HG02884 (cell line): ENCODE data around the gene TPD52L1.
"Not testable (repeated sequence)": the region's sequence is repeated elsewhere in the genome, so short reads cannot be mapped to it uniquely, and the experiment has no call there.

Experiments
- ATAC-seq: cut with Tn5 transposase; IDR thresholded peaks from one replicate; pipeline ENCODE4 v1.9.1; 2021; ENCODE audit warnings: mild to moderate bottlenecking, moderate library complexity; ENCODE audit not compliant: unreplicated experiment

Gene TPD52L1

DNA sequence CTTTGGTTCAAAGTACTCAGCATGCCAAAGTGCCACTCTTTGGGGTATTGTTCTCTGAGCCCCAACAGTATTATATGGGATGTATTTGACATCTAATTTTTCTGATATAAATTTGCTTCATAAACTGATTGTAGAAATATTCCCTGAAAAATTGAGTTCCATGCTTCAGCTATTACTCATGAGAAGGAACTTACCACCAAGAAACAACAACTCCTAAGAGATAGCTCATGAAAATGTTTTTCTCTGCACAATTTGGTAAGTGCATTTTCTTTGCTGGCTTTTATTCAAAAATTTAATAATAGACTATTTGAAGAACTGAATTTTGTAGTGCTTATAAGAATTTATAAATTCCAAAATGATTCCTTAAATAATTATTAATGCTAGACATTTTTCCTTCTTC lies 12.8 kb upstream of the TPD52L1 start:
- no peak for ATAC-seq

DNA sequence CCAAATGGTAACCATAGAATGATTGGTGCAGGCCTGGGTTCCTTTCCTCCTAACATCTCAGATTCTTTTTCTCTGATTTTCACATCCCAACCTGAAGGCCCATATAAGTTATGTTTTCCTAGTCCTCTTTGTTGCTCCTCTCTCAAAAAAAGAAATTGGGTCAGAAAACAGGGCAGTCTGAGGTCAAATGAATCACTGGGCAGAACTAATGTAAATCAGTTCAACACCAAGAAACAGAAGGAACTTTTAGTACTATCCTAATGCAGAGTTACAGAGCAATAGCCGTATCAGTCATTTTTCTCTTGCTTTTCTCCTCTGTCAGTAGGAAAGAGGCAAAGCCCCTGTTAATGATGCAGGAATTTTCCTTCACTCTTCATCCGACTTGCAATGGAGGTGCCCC lies 11.0 kb upstream of the TPD52L1 start:
- ATAC-seq = no peak

DNA sequence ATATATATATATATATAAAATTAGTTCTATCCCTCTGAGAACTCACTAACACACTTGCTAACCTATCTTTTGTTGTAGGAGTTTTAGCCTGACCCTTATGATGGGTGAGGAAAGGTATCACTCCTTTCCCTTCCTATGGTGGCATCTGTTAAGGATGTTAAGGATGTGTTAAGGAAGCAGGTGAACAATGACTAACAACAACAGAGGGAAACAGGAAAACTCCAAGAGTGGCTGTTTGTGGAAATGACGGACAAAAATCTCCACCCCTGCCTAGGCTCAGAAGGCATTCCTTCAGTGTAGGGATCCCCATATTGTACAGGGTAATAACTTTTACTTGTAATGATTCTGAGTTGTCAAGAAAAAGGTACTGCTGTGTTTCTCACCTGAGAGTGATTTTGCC lies 8.8 kb upstream of the TPD52L1 start:
- no peak for ATAC-seq

DNA sequence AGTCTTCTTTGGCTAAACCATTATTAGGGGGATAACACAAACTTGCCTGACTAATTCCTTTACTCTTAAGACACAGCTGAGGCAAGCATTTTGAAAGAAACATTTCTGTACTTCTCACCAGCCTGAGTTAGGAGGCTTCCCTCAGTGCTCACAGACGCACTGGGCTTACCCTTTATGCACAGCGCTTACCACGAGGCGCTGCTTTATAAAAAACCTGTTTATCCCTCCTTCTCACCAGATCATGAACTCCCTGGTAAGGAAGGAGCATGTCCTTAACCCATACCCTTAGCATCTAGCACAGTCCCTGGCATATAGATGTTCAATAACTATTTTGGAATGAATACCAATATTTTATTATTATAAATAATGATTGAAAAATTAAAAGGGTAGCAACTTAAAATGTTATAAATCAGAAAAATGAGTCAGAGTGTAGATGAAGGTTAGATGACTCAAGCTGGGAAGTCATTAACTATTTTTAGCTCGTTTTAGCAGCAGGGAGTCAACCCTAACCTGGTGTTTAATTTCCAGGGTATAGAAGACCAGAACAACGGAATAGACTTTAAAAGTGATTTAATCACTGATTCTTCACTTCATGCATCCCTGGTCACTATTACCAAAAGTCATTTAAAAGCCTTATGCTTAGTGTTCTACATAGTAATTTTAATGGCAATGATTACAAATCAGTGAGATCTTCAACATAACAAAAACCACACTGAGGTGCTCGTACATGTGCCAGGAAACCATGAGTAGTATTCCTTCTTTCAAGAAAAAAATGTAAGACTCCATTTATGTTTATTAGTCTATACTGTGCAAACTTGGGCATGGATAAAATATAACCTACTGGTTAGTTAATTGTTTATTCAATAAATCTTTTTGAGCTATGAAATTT lies 4.1 kb upstream of the TPD52L1 start:
- ATAC-seq = no peak

DNA sequence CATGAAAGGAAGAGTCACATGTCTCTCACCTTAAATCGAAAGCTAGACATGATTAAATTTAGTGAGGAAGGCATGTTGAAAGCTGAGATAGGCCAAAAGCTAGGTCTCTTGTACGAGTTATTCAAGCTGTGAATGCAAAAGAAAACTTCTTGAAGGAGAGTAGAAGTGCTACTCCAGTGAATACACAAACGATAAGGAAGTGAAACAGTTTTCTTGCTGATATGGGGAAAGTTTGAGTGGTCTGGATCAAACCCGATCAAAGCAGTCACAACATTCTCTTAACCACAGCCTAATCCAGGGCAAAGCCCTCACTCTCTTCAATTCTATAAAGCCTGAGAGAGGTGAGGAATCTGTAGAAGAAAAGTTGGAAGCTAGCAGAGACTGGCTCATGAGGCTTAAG lies 1.9 kb upstream of the TPD52L1 start:
- no peak for ATAC-seq

DNA sequence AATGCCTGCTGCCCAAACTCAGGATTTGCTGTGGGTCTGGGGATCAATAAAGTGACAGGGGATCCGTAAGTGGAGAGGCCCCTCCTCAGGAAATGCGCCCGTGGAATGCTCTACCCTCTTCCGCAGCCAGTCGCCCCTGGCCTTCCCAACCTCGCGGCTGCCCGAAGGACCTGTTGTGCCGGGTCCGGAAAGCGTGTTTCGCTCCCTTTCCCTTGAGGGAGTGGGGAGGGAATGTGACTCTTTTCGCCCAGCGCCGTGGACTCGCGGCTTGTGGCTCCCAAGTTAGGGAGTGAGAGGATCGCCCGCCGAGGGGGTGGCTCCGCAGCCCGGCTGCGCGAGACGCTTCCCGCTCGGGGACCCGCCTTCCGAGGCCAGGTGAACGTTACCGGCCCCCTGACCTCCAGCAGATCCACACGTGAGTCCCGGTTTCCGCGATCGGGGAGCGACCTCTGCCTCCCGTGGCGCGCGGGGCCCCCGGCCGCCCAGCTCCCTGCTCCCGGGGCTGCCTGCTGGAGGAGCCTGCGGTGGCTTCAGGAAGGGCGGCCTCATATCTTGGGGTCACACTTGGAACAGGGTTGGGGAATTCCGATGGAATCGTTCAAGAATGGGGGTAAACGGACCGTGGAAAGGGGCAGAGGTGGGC lies 666 bp downstream of the TPD52L1 start:
- ATAC-seq = no peak

DNA sequence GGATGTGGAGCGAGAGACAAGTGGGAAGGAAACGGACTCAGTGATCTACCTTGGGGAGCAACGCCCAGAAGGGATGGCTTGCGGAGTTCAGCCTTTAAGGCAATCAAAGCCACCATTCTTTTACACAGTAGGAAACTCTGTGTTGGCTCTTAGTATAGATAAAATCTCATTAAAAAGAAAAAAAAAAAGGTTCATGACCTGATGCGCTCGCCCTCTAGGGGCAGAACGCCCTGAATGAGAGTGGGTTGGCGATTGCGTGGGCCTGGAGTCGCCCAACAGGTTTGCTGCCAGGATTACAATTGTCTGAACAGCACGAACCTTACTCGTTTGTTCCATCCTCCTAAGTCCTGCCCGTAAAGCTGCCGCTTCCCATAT lies 1.2 kb downstream of the TPD52L1 start:
- ATAC-seq = no peak

DNA sequence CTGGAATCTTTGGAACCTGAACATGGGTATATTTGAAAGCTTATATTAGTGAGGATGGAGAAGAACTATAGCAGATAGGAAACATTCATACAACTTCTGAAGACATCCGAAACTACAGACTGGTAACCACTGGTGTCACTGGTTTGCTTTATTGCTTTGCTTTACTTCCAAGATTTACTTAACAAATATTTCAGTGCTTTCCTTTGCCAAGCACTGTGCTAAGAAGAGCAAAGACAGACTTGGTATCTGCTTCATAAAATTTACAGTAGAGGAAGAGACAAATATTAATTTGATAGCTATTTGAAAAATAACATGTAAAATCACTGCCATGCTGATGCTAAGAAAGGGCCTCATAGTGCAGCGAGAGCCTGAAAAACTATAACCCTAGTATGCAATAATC lies 1.8 kb downstream of the TPD52L1 start:
- ATAC-seq = no peak

DNA sequence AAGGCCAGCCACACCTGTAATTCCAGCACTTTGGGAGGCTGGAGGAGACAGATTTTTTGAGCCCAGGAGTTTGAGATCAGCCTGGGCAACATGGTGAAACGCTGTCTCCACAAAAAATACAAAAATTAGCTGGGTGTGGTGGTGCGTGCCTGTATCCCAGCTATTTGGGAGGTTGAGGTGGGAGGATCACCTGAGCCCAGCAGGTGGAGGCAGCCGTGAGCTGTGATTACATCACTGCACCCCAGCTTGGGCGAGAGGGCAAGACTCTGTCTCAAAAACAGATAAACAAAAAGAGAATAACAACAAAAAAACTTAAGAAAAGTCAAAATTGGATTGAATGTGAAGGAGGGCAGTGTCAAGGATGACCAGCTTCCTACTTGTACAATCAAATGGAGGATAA lies 2.9 kb downstream of the TPD52L1 start:
- no peak for ATAC-seq

DNA sequence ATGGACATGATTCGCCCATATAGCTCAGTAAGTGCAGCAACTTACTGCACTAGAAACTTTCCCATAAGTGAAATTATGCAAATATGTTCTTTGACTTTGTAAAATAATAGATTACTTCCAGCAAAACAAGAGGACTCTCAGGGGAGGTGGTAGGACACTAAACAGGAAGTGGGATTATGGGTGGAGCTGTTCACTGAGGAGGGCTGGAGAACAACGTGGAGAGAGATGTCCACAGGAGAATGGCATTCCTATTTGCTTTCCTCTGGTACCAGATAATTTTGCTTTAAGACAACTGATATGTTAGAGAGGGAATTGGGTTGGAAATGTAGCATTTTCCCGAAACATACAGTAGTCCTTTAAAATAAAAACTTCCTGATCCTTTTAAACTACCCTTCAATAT lies 3.7 kb downstream of the TPD52L1 start:
- no peak for ATAC-seq

DNA sequence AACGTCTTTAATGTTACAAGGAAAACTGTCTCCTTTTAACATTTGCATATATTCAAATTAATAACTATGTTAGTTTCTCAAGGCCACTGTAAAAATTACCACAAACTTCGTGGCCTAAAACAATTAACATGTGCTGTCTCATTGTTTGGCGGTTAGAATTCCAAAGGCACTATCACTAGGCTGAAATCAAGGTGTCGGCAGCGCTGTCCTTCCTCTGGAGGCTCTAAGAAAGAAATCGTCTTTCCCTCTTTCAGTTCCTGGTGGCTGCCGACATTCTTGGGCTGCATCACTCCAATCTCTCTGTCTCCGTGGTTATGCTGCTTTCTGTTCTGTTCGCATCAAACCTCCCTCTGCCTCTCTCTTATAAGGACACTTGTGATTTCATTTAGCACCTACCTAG lies 4.2 kb downstream of the TPD52L1 start:
- no peak for ATAC-seq

DNA sequence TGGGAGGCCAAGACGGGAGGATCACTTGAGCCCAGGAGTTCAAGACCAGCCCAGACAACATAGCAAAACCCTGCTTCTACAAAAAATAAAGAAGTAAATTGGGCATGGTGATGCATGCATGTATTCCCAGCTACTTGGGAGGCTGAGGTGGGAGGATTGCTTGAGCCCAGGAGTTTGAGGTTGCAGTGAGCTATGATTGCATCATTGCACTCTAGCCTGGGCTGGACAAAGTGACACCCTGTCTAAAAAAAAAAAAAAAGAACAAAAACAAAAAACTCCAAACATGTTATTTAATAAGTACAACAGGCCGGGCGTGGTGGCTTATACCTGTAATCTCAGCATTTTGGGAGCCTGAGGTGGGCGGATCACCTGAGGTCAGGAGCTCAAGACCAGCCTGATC lies 9.8 kb downstream of the TPD52L1 start:
- not testable (repeated sequence) for ATAC-seq

DNA sequence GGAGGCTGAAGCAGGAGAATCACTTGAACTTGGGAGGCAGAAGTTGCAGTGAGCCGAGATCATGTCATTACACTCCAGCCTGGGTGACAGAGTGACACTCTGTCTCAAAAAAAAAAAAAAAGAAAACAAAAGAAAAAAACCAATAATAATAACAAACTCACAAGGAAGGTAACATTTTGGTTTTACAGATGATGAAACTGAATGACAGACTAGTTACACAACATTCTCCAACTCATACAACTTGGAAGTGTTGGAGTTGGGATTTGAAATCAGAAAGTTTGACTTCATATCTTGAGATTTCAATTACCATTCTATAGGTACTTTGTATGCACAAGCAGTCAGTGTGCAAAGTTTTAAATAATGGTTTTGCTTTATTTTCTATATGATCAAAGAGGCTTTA lies 10.2 kb downstream of the TPD52L1 start:
- ATAC-seq = no peak

DNA sequence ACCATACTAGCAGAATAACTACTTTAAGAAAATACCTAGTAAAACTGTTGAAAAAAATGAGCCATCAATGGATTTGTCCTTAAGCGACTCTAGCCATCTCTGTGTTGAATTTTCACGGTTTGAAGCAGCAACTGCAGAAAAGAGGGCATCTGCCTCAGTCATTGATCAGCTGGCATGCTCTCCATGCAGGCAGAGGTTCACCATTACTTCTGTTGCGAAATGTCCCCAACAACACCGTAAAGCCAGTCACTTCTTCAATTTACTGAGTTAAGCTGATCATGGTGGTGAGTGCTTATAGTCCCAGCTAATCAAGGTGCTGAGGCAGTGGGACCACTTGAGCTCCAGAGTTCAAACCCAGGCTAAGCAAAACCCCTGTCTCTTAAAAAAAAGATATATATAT lies 11.1 kb downstream of the TPD52L1 start:
- no peak for ATAC-seq

DNA sequence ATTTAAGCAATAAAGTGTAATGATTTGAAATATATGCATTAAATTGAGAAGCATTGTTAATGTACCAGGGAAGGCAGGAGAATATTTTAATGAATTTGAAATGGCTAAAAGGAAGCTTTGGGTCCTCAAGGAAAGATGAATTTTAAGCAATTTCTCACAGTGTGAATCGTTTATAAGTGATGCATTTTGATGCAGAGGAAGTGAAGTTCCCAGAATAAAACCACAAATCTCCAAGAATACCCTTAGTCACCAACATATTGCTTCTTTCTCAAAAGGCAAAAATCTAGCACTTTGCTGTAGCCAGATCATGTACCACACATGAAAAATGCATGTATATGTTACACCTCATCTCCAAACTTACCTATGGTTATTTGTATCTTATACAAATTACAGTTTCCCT lies 11.7 kb downstream of the TPD52L1 start:
- ATAC-seq = no peak

DNA sequence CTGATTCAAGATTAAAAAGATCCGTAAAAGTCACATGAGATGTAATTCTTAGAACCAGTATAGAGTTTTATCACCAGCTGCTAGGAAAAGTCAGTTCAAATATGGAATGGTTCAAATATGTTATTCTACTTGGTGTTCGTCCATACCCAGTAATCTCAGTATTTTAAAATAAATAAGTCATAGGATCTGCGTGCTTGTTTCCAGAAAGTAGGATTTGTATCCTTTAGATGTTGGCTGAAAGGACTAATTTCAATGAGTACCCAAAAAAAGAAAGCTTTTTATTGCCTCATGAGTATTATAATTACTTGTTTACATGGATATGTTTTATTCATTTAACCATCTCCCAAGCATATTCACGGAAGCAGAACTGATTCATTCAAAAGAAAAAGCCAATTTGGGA lies 12.2 kb downstream of the TPD52L1 start:
- no peak for ATAC-seq

DNA sequence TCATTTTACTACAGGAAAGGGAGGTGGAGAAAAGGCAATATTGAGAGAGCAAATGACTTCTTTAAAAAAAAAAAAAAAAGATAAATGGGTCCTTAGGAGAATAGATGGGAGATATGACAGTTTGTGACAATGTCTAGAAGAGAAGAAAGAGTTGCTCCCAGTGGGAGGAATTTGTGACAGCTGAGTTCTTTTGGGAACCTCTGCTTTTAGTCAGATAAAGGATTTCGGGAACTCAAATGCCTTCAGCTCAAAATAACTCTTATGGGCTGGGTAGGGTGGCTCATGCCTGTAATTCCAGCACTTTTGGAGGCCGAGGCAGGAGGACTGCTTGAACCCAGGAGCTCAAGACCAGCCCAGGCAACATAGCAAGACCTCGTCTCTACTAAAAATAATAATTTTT lies 13.1 kb downstream of the TPD52L1 start:
- ATAC-seq = no peak

DNA sequence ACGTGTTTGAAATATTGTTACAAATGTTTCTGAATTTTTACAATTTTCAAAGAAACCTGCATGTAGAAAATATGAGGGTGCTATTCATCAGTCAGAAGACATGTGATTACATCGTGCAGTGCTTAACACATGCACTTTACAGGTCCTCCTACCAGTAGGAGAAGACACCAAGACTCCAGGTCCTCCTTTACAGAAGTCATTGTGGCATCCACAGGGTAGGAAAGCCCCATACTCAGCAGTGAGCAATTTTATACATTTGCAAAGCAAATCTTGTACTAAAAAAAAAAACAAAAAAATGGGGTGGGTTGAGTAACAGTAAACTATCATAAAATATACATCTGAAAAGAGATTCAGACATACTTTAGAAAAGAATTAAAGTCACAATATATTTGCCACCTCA lies 14.0 kb downstream of the TPD52L1 start:
- no peak for ATAC-seq

DNA sequence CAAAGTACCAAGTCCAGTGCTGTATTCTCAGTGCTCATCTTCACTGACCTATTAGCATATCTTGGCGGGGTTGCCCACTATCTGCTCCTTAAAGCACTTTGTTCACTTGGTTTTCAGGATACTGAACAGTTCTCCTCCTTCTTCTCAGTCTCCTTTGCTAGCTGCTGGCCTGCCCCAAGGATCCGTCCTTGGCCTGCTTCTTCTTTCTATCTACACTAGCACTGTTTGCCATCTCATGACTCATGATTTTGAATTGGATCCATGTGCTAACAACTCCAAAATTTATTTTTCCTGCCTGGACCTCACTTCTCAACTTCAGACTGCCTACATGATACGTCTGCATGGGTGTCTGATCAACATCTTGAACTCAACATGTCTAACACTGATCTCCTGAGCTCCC lies 15.5 kb downstream of the TPD52L1 start:
- ATAC-seq = no peak

DNA sequence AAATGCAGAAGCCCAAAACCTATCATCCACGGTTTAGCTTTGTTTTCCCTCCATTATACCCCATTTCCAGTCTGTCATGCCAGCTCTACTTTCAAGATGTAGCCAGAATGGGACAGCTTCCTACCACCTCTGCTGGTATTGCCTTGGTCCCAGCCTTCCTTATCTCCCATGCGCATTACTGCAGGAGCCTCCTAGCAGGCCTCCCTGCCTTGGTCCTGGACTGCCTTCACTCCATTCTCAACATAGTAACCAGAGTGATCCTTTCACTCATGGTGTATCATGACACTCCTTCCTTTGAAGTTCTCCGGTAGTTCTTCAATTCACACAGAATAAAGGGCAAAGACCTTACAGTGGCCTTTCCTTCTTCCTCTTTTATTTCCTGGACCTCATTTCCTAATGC lies 15.9 kb downstream of the TPD52L1 start:
- ATAC-seq = no peak

DNA sequence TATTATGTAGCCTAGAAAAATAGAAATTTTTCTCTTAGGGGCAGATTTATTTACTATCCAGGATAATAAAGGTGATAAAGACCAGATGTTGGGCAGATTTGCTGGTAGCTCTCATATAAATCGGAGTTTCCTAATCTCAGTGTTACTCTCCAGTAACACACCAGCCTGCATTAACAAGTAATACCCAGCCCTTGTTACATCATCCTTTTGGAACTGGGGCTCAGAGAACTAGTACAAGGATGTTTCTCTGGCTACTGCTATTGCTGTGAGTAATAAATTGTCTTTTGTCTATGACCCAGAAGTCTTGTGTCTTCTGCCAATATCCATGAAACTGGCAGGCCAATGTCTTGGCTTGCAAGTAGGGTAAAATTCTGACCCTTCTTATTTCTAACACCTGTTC lies 16.8 kb downstream of the TPD52L1 start:
- ATAC-seq = no peak

DNA sequence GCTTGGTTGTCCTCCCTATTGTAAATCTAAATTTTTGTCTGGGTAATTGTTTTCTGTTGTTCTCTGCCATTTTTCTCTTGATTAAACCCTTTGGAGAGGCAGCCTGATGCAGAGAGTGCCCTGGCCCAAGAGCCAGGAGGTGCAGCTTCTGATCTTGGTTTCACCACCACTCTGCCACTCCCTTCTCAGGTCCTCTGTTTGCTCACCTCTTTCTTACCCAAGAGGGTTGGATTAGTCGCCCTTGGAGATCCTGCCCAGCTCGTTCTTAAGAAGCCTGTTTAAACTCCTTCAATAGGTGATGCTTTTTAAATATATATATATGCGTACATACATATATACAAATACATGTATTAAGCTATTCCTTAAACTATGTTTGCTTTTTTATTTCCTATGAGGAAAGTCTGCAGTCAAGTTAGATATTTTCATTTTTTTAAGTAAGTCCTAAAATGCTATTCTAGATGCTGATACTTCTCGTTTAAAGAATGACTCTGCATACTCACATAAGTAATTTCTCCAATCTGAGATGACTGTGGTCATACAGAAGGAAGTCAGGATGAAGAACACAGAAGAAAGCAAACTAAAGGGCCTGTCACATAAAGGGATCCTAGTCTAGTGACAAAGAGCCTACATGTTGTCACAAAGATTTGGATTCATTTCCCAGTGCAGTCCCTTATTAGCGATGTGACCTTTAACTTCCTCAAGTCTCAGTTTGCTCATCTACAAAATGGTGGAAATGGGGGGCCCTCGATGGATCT lies 19.9 kb downstream of the TPD52L1 start:
- ATAC-seq = no peak
